Activated effector memory CD4-positive, alpha-beta T cell treated with anti-CD3 and anti-CD28 coated beads, Interleukin-2, amount 50 U/mL, for 16 hours (primary cell): ENCODE data around the gene ZBTB17.

Source experiments
- DNase-seq: peaks from one replicate; pipeline ENCODE4 v3.0.0-alpha.2; 2020

ZBTB17 gene

DNA sequence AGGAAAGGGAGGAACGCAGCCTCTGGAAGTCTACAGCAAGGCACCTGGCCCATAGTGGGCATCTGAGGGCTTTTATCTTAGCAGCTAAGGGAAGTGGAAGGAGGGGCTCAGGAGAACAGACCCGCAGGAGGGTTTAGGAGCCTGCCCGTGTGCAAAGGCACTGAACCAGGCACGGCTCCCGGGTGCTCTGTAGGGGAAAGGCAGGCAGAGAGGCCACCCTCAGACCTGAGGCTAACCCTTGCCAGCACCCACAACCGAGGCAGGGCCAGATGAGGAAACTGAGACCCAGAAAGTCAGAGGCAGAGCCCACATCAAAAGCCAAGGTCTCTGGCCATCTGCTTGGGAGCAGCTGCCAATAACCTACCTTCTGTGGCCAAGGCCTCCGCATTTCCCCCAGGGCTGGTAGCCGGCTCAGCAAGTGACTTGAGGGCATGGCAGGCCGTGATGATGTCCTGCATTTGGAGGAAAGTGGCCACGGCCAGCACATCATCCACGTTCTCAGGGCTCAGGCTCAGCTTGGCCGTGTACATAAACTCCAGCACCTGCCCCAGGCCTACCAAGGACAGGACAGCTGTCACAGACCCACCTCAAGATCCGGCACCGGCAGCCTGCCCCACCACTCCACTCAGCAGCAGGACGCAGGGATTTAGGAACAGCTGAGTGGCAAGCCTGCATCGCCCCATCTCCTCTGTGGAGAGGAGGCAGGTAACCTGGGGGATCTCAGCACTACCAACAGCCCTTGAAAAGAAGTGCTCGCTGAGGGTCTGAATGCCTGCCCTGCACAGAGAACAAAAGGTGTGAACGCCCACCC, 29.1 kb downstream of the ZBTB17 start:
- DNase-seq = no peak

DNA sequence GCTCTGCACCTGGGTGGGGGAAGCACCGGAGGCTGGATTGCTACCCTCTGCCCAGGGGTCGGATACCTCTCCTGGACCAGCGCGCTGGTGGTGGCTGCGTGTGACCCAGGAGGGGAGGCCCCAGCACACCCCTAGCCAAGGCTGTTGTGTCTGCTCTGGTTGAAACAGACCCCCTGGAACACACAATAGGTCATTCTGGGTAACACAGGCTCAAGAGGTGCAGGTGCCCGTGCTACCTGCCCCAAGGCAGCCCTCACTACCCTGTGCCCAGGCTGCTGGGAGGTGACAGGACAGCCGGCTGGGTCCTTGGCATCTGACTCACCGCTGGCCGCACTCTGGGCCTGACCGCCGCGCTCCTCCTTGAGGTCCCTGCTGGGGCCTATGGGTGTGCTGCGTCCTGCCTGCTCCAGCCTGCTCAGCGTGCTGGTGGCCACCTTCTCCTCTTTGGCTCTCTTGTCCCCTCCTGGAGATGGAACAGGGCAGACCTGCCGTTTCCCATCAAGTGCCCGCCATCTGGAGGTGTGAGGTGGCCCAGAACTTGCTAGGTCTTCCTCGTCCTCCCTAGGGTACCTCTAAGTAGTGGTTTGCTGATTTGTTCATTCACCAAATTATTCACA, 30.0 kb downstream of the ZBTB17 start:
- DNase-seq = no peak

DNA sequence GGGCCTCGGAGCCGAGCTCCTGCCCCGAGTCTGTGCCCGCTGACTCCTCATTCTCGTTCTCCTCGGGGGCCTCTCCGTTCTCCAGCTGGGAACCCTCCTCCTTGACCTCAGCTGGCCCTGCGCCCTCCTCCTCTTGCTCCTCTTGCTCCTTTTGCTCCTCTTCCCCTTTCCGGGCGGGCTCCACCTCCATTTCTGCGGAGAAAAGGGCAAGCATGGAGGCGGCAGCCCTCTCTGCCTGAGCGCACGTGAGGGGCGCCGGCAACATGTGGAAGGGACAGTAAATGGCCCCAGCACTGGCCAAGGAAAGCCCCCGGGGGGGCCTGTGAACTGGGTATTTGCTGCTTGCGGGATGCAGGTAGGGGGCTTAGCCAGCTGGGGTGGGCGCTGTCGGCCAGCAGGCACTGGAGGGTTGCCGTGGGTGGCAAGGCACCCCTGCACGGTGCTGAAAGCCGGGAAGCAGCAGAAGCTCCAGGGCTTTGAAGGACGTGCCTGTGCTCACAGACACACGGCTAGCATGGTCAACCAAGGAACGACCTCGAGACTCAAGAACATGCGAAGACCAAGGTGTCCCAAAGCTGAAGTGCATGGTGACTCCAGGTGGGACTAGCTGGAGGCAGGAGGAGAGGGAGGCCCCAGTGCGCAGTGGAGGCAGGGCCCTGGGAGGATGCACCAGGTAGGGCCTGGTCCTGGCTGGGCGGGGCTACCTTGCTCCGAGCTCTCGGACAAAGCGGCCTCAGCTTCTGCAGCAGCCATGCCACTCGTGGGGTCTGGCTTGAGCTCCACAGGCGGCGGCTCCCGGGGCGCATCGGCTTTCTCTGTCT, 30.7 kb downstream of the ZBTB17 start:
- DNase-seq = peak; percentile 62

DNA sequence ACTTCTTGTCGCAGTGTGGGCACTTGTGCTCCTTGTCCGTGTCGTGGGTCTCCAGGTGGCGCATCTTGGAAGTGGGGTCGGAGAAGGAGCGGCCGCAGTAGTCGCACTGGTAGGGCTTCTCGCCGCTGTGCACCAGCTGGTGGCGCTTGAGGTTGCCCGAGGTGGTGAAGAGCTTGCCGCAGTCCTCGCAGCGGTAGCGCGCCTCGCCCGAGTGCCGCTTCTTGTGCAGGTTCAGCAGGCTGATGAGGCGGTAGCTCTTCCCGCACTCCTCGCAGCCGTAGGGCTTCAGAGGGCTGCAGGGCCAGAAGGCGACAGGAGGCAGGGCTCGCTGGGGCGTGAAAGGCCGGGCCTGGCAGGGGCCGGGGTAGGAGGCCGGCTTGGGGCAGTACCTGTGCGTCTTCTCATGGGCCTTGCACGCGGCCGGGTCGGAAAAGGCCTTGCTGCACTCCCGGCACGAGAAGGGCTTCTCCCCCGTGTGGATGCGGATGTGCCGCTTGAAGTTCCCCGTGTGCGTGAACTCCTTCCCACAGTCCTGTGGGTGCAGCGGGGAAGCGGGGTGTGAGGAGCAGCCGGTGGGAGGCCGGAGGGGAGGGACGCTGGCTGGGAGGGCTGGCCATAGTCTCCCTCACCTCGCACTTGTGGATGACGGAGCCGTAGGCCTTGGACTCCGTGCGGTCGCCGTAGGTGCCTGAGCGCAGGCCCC, 31.4 kb downstream of the ZBTB17 start:
- DNase-seq = no peak

DNA sequence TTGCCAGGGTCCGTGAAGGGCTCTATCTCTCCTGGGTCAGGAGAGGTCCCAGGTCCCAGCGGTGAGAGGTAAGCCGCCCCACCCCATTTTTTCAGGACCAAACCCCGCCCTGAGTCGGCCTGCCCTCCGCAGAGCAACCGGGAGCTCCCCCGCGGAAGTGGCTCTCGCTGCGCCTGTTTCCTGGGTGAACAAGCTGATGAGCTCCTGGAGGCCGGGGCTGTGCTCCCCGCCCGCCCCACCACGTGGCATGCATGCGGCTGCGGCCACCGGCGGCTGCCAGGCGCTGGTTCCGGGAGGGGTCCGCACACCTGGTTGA, 32.0 kb downstream of the ZBTB17 start:
- no peak for DNase-seq

DNA sequence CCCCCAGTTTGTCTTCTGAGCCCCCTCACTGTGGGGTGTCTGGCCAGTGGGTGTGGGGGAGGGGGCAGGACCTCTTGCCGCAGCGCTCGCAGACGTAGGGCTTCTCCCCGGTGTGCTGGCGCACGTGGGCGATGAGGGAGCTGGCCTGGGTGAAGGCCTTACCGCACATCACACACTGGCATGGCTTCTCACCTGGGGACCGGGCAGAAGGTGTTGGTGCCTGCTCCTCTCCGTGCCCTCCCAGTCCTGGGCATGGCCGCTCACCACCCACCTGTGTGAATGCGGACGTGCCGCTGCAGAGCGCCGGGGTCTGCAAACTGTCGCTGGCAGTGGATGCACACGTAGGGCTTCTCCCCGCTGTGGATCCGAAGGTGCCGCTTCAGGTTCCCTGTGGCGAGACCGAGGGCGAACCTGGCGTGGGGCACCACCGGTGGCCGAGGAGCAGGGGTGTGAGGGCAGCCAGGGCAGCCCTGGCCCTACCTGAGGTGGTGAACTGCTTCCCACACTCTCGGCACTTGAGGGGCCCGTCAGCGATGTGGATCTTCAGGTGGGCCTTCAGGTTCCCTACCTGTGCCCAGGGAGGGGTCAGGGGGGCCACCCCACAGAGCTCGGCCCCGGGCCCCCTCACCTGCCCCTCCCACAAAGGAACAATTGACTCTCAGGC, 32.4 kb downstream of the ZBTB17 start:
- no peak for DNase-seq

DNA sequence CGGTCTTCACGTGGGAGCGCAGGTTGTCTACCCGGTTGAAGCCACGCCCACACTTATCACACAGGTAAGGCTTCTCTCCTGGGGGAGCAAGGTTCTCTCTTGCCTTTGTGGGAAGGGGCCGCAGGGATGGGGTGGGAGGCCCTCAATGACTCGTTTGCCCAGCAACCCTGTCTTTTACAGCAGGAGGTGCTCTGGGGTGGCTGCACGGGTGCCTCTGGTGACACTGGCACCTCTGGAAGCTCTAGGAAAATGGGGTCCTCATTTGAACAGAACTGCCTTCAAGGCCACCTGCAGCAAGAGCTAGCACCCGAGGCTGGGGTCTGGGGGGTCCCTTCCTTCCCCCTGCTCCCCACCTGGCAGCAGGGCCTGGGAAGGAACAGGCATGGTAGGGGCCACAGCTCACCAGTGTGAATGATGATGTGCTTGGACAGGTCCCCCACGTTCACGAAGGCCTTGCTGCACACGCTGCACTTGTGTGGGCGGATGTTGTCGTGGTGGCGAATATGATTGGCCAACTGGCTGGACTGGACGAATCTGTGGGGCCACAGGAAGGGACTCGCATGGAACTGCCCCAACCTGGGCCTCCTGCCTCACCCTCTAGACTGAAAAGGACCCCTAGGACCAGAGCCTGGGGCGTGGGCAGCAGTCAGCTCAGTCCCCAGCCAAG, 33.1 kb downstream of the ZBTB17 start:
- no peak for DNase-seq

DNA sequence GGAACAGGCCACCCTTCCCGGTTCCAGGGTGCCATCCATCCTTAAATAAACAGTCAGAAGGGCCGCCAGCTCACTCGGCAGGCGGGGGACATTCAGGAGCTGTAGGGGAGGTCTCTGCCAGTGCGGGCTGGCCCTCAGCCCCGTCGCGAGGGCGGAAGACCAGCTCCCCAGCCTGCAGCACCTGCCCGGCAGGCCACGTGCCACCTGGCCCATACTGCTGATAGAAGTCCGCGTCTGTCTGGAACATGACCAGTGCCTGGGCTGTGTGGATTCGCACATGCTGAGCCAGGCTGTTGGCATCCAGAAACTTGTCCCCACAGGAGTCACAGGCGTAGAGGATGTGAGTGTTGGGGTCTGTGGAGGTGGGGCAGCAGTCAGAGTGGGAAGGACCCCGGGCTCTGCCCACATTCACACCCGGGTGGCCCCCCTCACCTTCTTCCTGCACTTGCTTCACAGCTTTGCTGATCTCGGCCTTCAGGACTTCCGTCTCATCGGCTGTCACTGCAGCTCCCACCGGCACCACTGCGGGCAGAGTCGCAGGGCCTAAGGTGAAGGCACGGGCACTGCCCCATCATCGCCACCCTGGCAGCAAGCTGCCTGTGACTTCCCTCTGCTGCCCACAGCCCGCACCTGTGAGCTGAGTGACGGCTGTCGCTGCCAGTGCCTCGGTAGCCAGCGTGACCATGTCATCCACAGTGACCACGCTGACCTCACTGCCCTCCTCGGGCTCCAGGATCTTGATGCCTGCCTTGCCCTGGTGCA, 33.8 kb downstream of the ZBTB17 start:
- DNase-seq = peak; percentile 62

DNA sequence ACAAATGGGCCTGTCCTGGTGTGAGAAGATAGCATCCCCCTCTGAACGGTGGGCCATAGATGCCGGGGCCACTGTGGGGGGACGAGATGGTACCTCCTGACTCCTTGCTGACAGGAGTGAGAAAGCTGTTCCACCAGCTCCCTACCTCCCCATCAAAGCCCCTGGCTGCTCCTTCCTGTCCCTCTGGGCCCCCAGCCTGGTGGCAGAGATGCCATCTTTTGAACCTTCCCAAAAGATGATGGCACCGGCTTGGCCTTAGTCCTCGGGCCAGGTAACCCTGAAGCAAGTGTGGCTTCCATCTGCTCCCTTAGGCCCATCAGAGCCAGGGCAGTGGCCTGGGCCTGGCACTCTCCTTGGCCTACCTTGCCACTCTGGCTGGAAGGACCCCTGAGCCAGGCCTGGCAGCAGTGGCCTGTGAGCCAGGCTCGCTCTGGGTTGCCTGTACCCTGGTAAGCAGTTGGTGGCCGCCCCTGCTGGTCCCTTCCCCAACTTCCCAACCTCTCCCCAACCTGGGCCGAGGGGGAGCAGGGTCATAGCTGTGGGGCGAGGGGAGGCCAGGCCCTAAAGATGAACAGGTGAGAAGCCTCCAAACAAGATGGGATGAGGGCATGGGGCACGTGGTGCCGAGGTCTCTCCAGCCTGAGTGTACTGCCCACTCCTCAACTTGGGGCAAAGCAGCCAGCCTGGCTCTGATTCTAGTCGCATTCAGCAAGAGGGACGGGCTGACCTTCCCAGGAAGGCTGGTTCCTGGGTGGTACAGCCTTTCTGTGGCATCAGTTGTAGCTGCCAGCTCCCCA, 34.7 kb downstream of the ZBTB17 start:
- DNase-seq = no peak

DNA sequence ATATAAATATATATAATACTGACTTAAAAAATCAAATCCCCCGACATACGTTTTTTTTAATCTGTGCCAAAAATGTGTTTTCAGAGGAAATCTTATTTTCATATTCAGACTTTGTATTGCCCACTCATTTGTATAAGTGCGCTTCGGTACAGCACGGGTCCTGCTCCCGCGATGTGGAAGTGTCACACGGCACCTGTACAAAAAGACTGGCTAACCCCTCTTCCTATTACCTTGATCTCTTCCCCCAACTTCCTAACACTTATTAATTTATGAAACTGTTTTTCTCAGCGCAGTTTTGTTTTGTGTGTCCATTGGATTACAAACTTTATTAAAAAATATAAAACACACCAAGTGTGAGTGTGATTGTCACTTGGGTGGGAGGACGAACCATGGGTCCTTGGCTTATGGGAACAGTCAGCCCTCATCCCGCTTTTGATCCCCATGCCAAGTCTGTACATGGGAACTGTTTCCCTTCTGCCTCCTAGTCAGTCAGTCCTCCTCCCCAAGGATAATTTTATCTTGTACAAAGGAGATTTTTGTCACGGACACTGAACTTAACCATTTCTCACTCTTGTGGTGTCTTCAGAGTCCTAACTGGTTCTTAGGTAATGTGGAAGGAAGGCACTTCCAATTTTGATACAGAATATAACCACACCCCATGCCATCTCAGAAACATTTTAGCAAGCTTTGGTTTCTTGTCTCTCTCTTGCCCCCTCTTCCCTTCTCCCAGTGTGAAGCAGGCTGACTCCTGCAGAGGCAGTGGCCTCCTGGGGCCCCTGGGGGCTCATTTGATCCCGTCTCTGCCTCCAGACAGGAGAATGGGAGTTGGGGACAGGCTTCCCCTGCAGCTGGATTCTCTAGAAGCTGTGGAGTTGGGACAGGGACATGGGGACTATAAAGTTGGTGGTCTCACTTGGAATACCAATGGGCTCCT, 35.5 kb downstream of the ZBTB17 start:
- DNase-seq = no peak

DNA sequence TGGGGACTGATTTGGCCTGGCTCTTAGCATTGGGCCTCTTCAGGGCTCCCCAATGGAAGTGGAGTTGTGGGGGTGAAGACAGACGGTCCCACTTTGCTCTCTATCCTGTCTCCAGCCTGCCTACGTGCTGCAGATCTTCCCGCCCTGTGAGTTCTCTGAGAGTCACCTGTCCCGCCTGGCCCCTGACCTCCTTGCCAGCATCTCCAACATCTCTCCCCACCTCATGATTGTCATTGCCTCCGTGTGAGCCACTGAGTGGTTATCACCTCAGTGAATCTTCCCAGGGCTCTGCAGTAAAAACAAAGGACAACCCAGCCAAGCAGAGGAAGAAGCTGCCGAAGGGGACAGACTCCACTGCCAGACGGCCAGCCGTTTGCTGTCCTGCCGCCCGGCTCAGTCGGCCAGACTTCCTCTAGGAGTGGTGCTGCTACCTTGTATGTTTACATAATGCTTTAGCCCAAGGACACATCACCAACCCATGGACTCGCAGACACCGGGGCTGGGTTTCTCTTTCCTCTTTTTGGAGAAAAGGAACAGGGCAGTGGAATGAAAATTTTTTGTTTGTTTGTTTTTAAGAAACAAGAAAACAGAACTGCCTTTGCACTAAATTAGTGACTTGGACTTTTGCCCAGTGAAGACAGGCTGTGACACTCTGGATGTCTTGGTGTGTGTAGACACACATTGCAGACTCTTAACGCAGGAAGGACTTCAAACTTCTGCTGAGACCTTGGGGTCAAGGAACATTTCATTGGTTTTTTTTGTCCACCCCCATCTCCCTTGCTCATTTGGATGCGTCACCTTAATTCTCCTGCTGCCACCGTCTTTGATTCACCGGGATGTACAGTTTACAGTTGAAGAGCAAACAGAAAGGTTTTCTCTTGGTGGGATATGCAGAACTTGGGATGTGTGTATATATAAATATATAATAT, 36.5 kb downstream of the ZBTB17 start:
- no peak for DNase-seq

DNA sequence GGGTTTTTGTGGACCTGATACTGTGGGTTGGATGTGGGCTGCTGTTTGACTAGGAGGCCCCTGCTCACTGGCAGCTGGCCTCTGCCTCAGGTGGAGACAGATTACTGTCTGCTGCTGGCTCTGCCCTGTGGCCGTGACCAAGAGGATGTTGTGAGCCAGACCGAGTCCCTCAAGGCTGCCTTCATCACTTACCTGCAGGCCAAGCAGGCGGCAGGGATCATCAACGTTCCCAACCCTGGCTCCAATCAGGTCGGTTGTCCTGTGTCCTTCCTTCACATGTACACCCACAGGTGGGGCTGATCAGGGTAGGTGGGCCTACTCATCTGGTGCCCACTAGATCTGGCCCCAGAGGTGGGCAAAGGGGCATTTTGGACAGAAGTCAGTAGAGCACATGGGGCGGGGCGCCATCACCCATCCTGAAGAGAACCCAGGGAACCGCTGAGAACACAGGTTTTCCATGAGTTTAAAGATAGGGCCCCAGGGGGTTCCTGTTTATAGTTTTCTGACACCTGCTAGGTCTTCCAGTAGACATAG, 37.2 kb downstream of the ZBTB17 start:
- DNase-seq = no peak

DNA sequence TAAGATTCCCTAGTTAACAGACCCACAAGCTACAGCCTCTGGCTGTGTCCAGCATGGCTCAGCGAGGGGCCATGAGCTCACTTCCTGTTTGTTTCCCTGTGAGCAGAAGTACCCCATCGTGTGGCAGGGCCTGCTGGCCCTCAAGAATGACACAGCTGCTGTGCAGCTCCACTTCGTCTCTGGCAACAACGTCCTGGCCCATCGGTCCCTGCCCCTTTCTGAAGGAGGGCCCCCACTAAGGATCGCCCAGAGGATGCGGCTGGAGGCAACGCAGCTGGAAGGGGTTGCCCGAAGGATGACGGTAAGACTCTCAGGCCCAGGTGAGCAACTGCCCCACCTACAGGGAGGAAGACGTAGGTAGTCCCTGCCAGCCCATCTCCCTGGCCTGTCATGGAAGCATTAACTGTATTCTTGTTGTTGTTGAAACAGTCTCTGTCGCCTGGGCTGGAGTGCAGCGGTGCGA, 38.2 kb downstream of the ZBTB17 start:
- peak; percentile 63 for DNase-seq

DNA sequence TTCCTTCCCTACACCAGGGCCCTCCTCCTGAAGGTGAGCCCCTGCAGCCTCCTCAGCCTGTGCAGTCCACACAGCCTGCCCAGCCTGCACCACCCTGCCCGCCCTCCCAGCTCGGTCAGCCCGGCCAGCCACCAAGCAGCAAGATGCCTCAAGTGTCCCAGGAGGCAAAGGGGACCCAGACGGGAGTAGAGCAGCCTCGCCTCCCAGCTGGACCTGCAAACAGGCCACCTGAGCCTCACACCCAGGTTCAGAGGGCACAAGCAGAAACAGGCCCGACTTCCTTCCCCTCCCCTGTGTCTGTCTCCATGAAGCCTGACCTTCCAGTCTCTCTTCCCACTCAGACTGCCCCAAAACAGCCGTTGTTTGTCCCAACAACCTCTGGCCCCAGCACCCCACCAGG, 38.8 kb downstream of the ZBTB17 start:
- DNase-seq = no peak

DNA sequence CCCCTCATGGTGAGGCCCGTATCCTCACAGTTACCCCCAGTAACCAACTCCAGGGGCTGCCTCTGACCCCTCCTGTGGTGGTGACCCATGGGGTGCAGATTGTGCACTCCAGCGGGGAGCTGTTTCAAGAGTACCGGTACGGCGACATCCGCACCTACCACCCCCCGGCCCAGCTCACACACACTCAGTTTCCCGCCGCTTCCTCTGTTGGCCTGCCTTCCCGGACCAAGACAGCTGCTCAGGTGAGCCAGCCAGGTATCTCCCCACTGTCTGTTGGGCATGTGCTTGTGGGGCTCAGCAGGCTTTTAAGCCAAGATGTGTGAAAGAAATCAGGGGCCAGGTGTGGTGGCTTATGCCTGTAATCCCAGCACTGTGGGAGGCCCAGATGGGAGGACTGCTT, 39.9 kb downstream of the ZBTB17 start:
- no peak for DNase-seq

DNA sequence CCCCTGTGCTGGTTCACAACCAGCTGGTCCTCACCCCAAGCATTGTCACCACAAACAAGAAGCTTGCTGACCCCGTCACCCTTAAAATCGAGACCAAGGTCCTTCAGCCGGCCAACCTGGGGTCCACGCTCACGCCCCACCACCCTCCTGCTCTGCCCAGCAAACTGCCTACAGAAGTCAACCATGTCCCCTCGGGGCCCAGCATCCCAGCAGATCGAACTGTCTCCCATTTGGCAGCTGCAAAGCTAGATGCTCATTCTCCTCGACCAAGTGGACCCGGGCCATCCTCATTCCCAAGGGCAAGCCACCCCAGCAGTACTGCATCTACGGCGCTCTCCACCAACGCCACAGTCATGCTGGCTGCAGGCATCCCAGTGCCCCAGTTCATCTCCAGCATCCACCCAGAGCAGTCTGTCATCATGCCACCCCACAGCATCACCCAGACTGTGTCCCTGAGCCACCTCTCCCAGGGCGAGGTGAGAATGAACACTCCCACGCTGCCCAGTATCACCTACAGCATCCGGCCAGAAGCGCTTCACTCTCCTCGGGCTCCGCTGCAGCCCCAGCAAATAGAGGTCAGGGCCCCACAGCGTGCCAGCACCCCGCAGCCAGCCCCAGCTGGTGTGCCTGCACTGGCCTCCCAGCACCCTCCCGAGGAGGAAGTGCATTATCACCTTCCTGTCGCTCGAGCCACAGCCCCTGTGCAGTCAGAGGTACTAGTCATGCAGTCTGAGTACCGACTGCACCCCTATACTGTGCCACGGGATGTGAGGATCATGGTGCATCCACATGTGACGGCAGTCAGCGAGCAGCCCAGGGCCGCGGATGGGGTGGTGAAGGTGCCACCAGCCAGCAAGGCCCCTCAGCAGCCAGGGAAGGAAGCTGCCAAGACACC, 40.6 kb downstream of the ZBTB17 start:
- DNase-seq = no peak
